NCI-H446 (cell line): ENCODE data around the gene RPLP2.
A peak's percentile ranks its signal among the peaks of the same experiment; 100 is the strongest.

Source experiments
- DNase-seq, 2 experiments: peaks; one replicate each; lab custom pipeline; 2025; lab: John Stamatoyannopoulos, UW

RPLP2 gene

GRCh38 chr11:836700-837099, 26.9 kb downstream of the RPLP2 start:
- DNase-seq, result no peak

- DNase-seq, result no peak
These were observed 27.6 kb downstream of the RPLP2 start for GRCh38 chr11:837189-837989.

GRCh38 chr11:837990-838307, 28.2 kb downstream of the RPLP2 start:
- no peak for DNase-seq

GRCh38 chr11:838441-839279, 28.9 kb downstream of the RPLP2 start:
- no peak for DNase-seq

GRCh38 chr11:839280-839623, 29.5 kb downstream of the RPLP2 start:
- no peak for DNase-seq

GRCh38 chr11:839875-840617, 30.3 kb downstream of the RPLP2 start:
- no peak for DNase-seq

GRCh38 chr11:841981-842369, 32.2 kb downstream of the RPLP2 start:
- no peak for DNase-seq

GRCh38 chr11:842370-843002, 32.7 kb downstream of the RPLP2 start, which contains the start of the genes POLR2L and TSPAN4:
Gene POLR2L (minus strand): TSS chr11:842529. CDS start chr11:842508, 21 bp downstream.
Gene TSPAN4 (plus strand): TSS chr11:842852. CDS start chr11:850305, 7,453 bp downstream.
- peak; percentile 65 to 92 for DNase-seq

- no peak for DNase-seq
These were observed 33.4 kb downstream of the RPLP2 start for GRCh38 chr11:843086-843734.

GRCh38 chr11:843818-844692, 34.3 kb downstream of the RPLP2 start:
- peak in 1 of 2 experiments; percentile 83 for DNase-seq

GRCh38 chr11:844693-845644, 35.2 kb downstream of the RPLP2 start:
- peak; percentile 56 to 90 for DNase-seq

GRCh38 chr11:845872-846495, 36.2 kb downstream of the RPLP2 start:
- peak in 1 of 2 experiments; percentile 39 for DNase-seq

GRCh38 chr11:846496-847098, 36.8 kb downstream of the RPLP2 start:
- DNase-seq, result no peak

GRCh38 chr11:847876-848275, 38.1 kb downstream of the RPLP2 start:
- DNase-seq, result no peak

GRCh38 chr11:848380-848931, 38.7 kb downstream of the RPLP2 start:
- peak in 1 of 2 experiments; percentile 46 for DNase-seq

- peak in 1 of 2 experiments; percentile 49 for DNase-seq
These were observed 39.5 kb downstream of the RPLP2 start for GRCh38 chr11:849104-849824.
